NT2/D1 (cell line): ENCODE data around the gene SRGAP3.

Experiments
- DNase-seq: peaks from one replicate; pipeline ENCODE4 v3.0.0-alpha.2; 2011; ENCODE audit warnings: low read depth, low spot score
- H3K27me3 ChIP-seq: 2 replicates; pipeline ENCODE4 v1.6.0; 2011; ENCODE audit warnings: mild to moderate bottlenecking; ENCODE audit not compliant: insufficient read length, insufficient read depth
- H3K36me3 ChIP-seq: 2 replicates; pipeline ENCODE4 v1.6.1; 2011; ENCODE audit warnings: mild to moderate bottlenecking, low read length, mixed read lengths; ENCODE audit not compliant: insufficient read depth, insufficient read length
- H3K4me1 ChIP-seq: 2 replicates; pipeline ENCODE4 v1.5.1; 2011; ENCODE audit not compliant: insufficient read depth, insufficient read length
- H3K4me3 ChIP-seq: 2 replicates; pipeline ENCODE4 v1.5.1; 2011; ENCODE audit warnings: low read depth; ENCODE audit not compliant: insufficient read length
- H3K9ac ChIP-seq: 2 replicates; pipeline ENCODE4 v1.6.0; 2011; ENCODE audit warnings: low read depth; ENCODE audit not compliant: insufficient read length
- H3K9me3 ChIP-seq: 2 replicates; pipeline ENCODE4 v1.5.1; 2011; ENCODE audit warnings: mild to moderate bottlenecking, low read length; ENCODE audit not compliant: insufficient read depth
- SUZ12 ChIP-seq: IDR thresholded peaks from 2 replicates; pipeline ENCODE4 v1.6.1; 2011; ENCODE audit not compliant: insufficient read length, insufficient read depth; ENCODE audit errors: extremely low read depth
- YY1 ChIP-seq: IDR thresholded peaks from 2 replicates; pipeline ENCODE4 v1.6.1; 2011; ENCODE audit not compliant: insufficient read length, insufficient read depth
- ZNF274 ChIP-seq: IDR thresholded peaks from 2 replicates; pipeline ENCODE4 v1.6.1; 2011; ENCODE audit warnings: mild to moderate bottlenecking, low read depth, low read length

SRGAP3 gene

GRCh38 chr3:9276761-9277370 lies 27.4 kb upstream of the SRGAP3 start:
- TF ChIP-seq SUZ12, result no peak
- Histone ChIP-seq H3K9me3 (peaks cover 12% of the 10 kb centered on the region), H3K27me3 (no peaks in the 10 kb centered on the region), H3K4me1 (peaks cover 4% of the 10 kb centered on the region), H3K9ac (no peak overlapping the region), H3K4me3 (no peak overlapping the region), H3K36me3 (no peaks in the 10 kb centered on the region)
- no peak for DNase-seq

DNA sequence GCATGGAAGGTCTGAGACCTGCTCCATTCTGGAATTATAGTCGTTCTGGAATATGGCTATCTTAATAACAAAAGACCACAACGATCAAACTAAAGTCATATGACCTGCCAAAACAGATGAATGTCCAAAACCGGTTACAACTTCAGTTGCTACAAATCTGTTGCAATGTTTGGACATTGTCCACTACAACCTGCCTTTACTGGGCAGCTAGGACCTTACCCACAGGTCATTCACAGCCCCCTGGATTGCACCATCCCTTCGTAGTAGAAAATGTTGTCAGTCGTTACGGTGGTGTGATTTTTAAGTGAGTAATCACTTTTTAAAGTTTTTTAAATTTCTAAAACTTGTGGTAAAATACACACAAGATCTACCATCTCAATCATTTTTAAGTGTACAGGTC lies 22.5 kb upstream of the SRGAP3 start:
- Histone ChIP-seq H3K4me3 (no peak overlapping the region), H3K9ac (no peak overlapping the region), H3K27me3 (no peaks in the 10 kb centered on the region), H3K4me1 (no peaks in the 10 kb centered on the region), H3K36me3 (no peaks in the 10 kb centered on the region), H3K9me3 (peaks cover 12% of the 10 kb centered on the region)
- TF ChIP-seq ZNF274, result no peak
- TF ChIP-seq SUZ12, result no peak
- no peak for DNase-seq

GRCh38 chr3:9270704-9271103 lies 21.3 kb upstream of the SRGAP3 start:
- no peaks in the 10 kb centered on the region for H3K27me3 ChIP-seq
- DNase-seq, result no peak
- no peaks in the 10 kb centered on the region for H3K36me3 ChIP-seq
- no peaks in the 10 kb centered on the region for H3K4me1 ChIP-seq
- TF ChIP-seq ZNF274 (no peak), YY1 (no peak), SUZ12 (no peak)
- H3K9ac ChIP-seq, result no peak overlapping the region
- peaks cover 12% of the 10 kb centered on the region for H3K9me3 ChIP-seq
- no peak overlapping the region for H3K4me3 ChIP-seq

DNA sequence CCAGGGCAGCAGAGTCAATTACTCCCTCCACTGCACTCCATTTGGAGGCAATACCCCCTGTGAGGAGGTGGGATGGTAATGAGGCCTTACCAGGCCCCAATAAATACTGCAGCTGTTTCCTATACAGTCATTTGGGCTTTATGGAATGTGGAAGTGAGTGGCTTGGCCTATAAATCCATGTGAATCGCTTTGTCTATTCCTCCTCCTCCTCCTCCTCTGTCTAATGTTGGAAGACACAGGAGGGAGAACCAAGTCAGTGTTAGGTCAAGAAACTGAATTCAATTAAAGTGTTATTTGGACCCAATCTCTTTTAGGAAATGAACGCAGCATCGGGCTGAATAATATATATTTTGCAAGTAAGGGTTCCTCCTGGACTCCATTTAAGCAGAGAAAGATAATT lies 17.3 kb upstream of the SRGAP3 start:
- TF ChIP-seq SUZ12, result no peak
- TF ChIP-seq YY1, result no peak
- no peak for TF ChIP-seq ZNF274
- no peak overlapping the region for H3K4me3 ChIP-seq
- H3K4me1 ChIP-seq, result no peaks in the 10 kb centered on the region
- no peaks in the 10 kb centered on the region for H3K9me3 ChIP-seq
- H3K9ac ChIP-seq, result no peak overlapping the region
- no peaks in the 10 kb centered on the region for H3K27me3 ChIP-seq
- no peaks in the 10 kb centered on the region for H3K36me3 ChIP-seq
- DNase-seq, result no peak

GRCh38 chr3:9260305-9260704 lies 10.9 kb upstream of the SRGAP3 start:
- DNase-seq, result no peak
- no peak for TF ChIP-seq YY1
- no peak for TF ChIP-seq ZNF274
- no peak for TF ChIP-seq SUZ12
- Histone ChIP-seq H3K36me3 (no peaks in the 10 kb centered on the region), H3K4me1 (no peaks in the 10 kb centered on the region), H3K9ac (no peak overlapping the region), H3K4me3 (no peak overlapping the region), H3K27me3 (no peaks in the 10 kb centered on the region), H3K9me3 (no peaks in the 10 kb centered on the region; the same call in 1 of the 2 replicates)

DNA sequence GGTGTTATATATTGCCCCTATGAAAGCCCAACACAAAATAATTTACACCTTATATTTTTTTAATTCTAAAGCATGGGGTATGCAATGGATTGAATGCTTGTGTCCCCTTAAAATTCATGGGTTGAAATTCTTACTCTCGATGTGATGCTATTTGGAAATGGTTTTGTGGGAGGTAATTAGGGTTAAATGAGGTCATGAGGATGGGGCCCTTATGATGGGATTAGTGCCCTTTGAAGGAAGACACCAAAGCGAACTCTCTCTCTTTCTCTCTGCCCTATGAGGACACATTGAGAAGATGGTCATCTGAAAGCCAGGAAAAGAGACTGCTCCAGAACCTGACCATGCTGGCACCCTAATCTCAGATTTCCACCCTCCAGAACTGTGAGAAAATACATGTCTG lies 7.6 kb upstream of the SRGAP3 start:
- DNase-seq, result no peak
- no peak overlapping the region for H3K4me3 ChIP-seq
- H3K4me1 ChIP-seq, result no peaks in the 10 kb centered on the region
- H3K9me3 ChIP-seq, result no peaks in the 10 kb centered on the region; the same call in 1 of the 2 replicates
- TF ChIP-seq YY1 (no peak), SUZ12 (no peak), ZNF274 (no peak)
- H3K9ac ChIP-seq, result no peak overlapping the region
- no peaks in the 10 kb centered on the region for H3K36me3 ChIP-seq
- H3K27me3 ChIP-seq, result no peaks in the 10 kb centered on the region

- H3K9ac ChIP-seq, result no peak overlapping the region
- H3K4me1 ChIP-seq, result no peaks in the 10 kb centered on the region
- DNase-seq, result no peak
- TF ChIP-seq SUZ12 (no peak), ZNF274 (no peak), YY1 (no peak)
- H3K4me3 ChIP-seq, result no peak overlapping the region
- H3K27me3 ChIP-seq, result no peaks in the 10 kb centered on the region
- H3K9me3 ChIP-seq, result no peaks in the 10 kb centered on the region; the same call in 1 of the 2 replicates
- no peaks in the 10 kb centered on the region for H3K36me3 ChIP-seq
Measured at GRCh38 chr3:9255976-9256375, 6.5 kb upstream of the SRGAP3 start.
